Measurements from ENCODE around the gene ZNRF2.

Gene ZNRF2

DNA sequence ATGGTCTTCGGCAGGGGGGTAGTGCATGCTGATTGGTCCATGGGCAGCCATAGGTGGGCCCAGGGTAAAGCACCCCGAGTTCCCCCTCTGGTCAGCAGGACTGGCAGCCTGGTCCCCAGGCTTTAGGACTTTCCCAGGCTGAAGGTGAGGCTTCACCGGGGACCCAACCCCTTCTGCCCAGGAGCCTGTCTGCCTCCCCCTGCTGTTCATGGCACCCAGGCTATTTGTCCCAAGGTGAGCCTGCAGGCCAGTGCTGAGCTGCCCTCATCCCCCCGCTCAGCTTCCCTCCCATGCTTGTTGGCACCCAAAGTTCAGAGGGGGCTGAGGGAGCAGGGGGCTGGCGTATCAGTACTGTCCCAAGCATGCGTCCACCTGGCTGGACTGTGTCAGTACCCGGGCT, 38.5 kb upstream of the ZNRF2 start:
- TF ChIP-seq, protein P1, sequence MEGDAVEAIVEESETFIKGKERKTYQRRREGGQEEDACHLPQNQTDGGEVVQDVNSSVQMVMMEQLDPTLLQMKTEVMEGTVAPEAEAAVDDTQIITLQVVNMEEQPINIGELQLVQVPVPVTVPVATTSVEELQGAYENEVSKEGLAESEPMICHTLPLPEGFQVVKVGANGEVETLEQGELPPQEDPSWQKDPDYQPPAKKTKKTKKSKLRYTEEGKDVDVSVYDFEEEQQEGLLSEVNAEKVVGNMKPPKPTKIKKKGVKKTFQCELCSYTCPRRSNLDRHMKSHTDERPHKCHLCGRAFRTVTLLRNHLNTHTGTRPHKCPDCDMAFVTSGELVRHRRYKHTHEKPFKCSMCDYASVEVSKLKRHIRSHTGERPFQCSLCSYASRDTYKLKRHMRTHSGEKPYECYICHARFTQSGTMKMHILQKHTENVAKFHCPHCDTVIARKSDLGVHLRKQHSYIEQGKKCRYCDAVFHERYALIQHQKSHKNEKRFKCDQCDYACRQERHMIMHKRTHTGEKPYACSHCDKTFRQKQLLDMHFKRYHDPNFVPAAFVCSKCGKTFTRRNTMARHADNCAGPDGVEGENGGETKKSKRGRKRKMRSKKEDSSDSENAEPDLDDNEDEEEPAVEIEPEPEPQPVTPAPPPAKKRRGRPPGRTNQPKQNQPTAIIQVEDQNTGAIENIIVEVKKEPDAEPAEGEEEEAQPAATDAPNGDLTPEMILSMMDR (IDR thresholded peaks at IDR 0.05; ENCODE audit: low read depth, low read length), result no peak

DNA sequence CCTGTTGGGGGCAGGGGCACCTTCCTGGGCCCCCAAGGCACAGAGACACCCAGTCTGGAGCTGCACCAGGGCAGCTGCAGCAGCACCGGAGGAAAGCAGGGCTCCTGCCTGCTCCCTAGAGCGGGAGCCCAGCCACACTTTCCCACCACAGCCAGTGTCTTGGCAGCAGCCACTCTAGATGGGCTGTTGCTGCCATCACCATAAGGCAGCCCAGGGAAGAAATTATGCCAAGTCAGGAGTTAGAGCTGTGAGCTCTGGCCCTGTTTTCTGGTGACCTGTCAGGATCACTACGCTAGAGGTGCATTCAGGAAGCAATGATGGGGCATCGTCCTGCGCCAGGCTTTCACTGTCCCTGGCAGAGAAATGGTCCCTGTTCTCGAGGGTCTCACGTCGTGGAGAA, 38.0 kb upstream of the ZNRF2 start:
- TF ChIP-seq, protein P1 (IDR thresholded peaks at IDR 0.05; ENCODE audit: low read depth, low read length), result no peak
- DNase-seq (ENCODE audit: extremely low read depth, low read depth), result no peak

More for the DNA sequence above, 38.5 kb upstream of the ZNRF2 start:
- DNase-seq (ENCODE audit: extremely low read depth, low read depth), result no peak

DNA sequence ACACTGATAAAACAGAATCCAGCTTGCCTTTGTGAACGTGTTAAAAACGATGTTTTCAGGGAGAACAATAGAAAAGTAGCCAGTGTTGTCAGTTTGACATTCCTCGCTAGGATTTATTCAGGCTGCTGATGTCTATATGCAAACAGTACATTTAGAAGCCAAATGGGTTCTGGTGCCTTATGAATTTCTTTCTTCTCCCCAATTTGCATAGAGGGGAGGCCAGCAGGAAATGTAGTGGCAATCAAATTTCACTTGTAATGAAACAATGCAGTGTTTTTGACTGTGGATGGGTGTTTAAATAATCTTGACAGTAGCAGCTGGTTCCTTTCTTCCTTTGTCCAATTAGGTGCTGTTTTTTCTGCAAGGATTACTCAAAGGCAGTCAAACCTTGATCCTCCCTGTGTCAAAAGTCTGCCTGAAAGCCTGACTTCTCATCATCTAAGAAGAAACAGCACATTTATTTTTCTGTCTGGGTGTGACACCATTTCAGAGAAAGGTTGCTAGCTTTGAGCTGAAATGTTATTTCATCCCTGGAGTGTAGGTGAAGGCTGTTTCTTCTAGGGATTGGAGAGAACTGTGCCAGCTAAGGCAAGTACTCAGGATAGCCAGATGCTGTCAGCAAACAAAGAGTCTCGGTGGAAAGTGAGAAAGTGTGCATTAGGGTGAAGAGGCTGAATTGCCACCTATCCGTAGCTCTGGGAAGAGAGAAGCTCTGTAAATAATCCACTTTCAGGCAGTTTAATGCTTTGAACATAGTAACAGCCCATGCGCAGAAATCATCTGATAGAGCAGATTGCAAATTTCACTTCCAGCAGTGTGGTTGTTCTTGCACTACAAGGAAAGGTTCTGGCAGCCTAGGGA, 36.6 kb upstream of the ZNRF2 start:
- TF ChIP-seq, protein P1 (IDR thresholded peaks at IDR 0.05; ENCODE audit: low read depth, low read length), result no peak
- no peak for DNase-seq (ENCODE audit: extremely low read depth, low read depth)

DNA sequence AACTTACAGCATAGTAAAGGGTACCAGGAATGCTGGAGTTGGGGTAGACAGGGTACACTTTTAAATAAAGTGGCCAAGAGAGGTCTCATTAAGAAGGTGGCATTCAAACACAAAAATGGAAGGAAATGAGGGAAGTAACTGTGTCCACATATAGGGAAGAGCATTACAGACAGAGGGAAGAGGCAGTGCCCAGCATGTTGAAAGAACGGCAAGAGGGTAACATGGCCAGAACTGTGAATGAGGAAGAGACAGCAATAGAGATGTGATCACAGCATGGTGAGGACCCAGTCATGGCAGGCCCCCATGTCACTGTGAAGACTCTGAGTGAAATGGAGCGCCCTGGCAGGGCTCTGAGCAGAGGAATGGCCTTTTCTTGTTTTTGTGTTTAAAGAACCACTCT, 35.1 kb upstream of the ZNRF2 start:
- no peak for DNase-seq (ENCODE audit: extremely low read depth, low read depth)
- TF ChIP-seq, protein P1 (IDR thresholded peaks at IDR 0.05; ENCODE audit: low read depth, low read length), result no peak

DNA sequence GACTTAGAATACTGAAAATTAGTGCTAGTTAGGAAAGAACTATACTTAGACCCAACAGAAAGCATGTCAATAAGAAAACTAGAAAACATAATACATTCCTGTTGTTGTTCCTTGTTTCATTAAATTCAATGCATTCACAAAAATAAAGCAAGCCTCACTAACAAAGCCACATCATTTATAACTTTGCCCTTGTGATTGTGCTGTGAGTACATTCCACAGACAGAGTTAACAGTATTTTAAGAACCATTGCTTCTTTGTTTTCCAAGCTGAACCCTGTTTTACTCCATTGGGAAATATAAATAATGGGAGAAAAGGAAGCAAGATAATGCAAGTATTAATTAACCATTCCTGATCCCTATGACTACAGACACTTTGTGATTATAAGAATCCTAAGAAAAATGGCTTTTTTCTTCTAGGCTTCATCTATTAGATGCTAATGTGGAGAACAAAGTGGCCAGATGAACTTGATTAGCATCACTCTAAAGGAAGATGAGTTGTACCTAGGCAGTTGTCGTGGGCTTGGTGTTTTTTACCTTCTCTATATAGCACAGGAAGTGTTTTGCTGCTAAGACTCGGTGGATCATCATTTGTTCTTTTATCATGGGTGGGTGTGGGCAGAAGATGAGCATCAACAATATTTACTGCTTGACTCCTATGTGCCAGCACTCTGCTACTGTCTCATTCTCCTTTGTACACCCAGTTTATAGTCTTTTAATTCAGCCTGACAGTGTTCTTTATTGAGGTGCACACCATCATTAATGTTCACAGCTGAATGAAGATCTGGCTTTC, 34.2 kb upstream of the ZNRF2 start:
- TF ChIP-seq, protein P1 (IDR thresholded peaks at IDR 0.05; ENCODE audit: low read depth, low read length), result no peak
- DNase-seq (ENCODE audit: extremely low read depth, low read depth), result no peak

DNA sequence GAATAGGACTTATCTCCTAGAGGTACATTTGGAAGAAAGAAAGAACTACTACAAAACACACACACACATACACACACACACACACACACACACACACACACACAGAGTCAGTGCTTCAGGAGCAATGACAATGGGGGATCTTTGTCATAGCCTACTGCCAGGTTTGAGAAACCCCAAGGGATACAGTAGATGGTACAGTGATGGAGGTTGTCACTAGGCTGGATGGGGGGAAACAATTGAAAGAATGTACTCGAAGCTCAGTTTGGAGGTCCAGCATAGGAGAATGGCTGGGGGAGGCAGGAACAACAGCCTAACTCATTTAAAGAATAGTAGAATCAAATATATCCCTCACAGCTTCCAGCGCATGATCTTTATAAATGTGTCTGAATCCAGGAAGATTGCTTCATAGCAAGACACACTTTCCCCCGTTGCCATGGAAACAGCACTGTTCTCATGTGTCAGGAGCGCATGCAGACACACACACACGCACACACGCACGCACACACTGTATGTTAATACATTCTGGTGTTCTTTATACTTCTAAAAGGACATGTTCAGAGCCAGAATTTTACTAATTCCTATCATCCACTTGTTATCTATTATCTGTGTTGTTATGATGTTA, 32.6 kb upstream of the ZNRF2 start:
- no peak for DNase-seq (ENCODE audit: extremely low read depth, low read depth)
- TF ChIP-seq, protein P1 (IDR thresholded peaks at IDR 0.05; ENCODE audit: low read depth, low read length), result no peak

All from AG09319 (cell line).